Thyroid gland (tissue), 4 donors: Measurements from ENCODE around the gene TDRD7.

Experiments used
- POLR2A ChIP-seq, 2 donors: fragments of 450-650 bp; IDR thresholded peaks; one replicate each; pipeline ENCODE4 v1.6.1; 2017; ENCODE audit warnings: antibody characterized with exemption in 2 of 2, mild to moderate bottlenecking in 2 of 2, moderate library complexity in 1 of 2
- TF ChIP-seq, protein P1 (sequence below), 6 experiments: fragments of 200-600 bp in 3 of 6; fragments of 450-650 bp in 3 of 6; sonication (generic) in 3 of 6; IDR thresholded peaks; one replicate each; pipeline ENCODE4 v1.5.1; 2016 to 2019; ENCODE audit warnings: antibody characterized with exemption in 6 of 6, mild to moderate bottlenecking in 2 of 6, inconsistent platforms in 1 of 6, moderate library complexity in 1 of 6

GRCh38 chr9:97425973-97426336 is 14.1 kb downstream of the TDRD7 start:
- TF ChIP-seq, protein P1, sequence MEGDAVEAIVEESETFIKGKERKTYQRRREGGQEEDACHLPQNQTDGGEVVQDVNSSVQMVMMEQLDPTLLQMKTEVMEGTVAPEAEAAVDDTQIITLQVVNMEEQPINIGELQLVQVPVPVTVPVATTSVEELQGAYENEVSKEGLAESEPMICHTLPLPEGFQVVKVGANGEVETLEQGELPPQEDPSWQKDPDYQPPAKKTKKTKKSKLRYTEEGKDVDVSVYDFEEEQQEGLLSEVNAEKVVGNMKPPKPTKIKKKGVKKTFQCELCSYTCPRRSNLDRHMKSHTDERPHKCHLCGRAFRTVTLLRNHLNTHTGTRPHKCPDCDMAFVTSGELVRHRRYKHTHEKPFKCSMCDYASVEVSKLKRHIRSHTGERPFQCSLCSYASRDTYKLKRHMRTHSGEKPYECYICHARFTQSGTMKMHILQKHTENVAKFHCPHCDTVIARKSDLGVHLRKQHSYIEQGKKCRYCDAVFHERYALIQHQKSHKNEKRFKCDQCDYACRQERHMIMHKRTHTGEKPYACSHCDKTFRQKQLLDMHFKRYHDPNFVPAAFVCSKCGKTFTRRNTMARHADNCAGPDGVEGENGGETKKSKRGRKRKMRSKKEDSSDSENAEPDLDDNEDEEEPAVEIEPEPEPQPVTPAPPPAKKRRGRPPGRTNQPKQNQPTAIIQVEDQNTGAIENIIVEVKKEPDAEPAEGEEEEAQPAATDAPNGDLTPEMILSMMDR (IDR thresholded peaks at IDR 0.05), result no peak
- TF ChIP-seq POLR2A (IDR thresholded peaks at IDR 0.05), result no peak
